Osteocyte (in vitro differentiated cells): ENCODE data around the gene CRTC3. TPM values are rescaled to one million over a fixed set of nuclear protein-coding genes. Genes with fewer than 3 reads are reported as not detected.
"Not testable (repeated sequence)": the region's sequence is repeated elsewhere in the genome, so short reads cannot be mapped to it uniquely, and the experiment has no call there.

ENCODE experiments used
- DNase-seq: peaks from one replicate; pipeline ENCODE4 v3.0.0; 2021; ENCODE audit warnings: mixed read lengths; ENCODE audit not compliant: unreplicated experiment; ENCODE audit errors: extremely low spot score
- H3K27ac Mint-ChIP-seq: one replicate; pipeline ENCODE4 v1.8.0; 2021; ENCODE audit warnings: mild to moderate bottlenecking, mixed read lengths; ENCODE audit not compliant: unreplicated experiment
- H3K27me3 Mint-ChIP-seq: one replicate; pipeline ENCODE4 v1.8.0; 2021; ENCODE audit warnings: mixed read lengths; ENCODE audit not compliant: unreplicated experiment
- H3K36me3 Mint-ChIP-seq: one replicate; pipeline ENCODE4 v1.8.0; 2021; ENCODE audit warnings: mixed read lengths; ENCODE audit not compliant: unreplicated experiment
- H3K4me1 Mint-ChIP-seq: one replicate; pipeline ENCODE4 v1.8.0; 2021; ENCODE audit warnings: mixed read lengths; ENCODE audit not compliant: unreplicated experiment
- H3K4me3 Mint-ChIP-seq: one replicate; pipeline ENCODE4 v1.8.0; 2021; ENCODE audit warnings: mild to moderate bottlenecking, moderate library complexity, mixed read lengths; ENCODE audit not compliant: unreplicated experiment
- H3K9me3 Mint-ChIP-seq: one replicate; pipeline ENCODE4 v1.8.0; 2021; ENCODE audit warnings: mixed read lengths; ENCODE audit not compliant: unreplicated experiment
- CTCF ChIP-seq: fragments of 200-600 bp; sonication (generic); IDR thresholded peaks from 2 replicates; pipeline ENCODE4 v1.5.0; 2021; ENCODE audit warnings: antibody characterized with exemption, mild to moderate bottlenecking, moderate library complexity
- total RNA-seq: library from RNA; stranded (reverse); gene quantifications from 2 replicates; pipeline ENCODE4 v1.2.1, GENCODE V29; 2021

The CRTC3 gene
- total RNA-seq, 1 donor from 2014 or later: 48.6 TPM

DNA sequence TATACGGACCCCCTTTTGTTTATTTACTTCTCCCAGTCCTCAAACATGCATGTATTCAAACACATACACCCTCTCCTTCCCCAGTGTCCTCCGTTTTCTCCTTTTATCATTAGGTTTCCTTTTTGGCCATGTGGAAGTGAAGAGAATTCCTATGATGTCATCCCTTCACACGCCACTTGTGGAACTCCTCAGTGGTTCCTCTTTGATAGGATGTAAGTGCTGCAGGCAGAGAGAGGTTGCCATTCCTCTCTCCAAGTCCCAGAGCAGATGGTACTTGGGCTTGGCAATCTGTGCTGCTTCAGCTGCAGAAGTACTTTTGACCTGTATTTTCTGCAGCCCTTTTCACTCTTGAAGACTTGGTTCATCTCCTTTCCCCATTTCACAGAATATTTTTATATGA is 32.9 kb upstream of the CRTC3 start:
- Mint-ChIP-seq H3K36me3 (peaks cover 67% of the 10 kb centered on the region), H3K4me1 (no peaks in the 10 kb centered on the region), H3K27me3 (no peaks in the 10 kb centered on the region), H3K9me3 (no peaks in the 10 kb centered on the region), H3K4me3 (no peak overlapping the region), H3K27ac (no peak overlapping the region)
- DNase-seq: no peak
- no peak for TF ChIP-seq CTCF

- Mint-ChIP-seq H3K27me3 (no peaks in the 10 kb centered on the region), H3K36me3 (peaks cover 64% of the 10 kb centered on the region), H3K27ac (no peak overlapping the region), H3K4me1 (no peaks in the 10 kb centered on the region), H3K4me3 (no peak overlapping the region), H3K9me3 (no peaks in the 10 kb centered on the region)
- no peak for DNase-seq
- no peak for TF ChIP-seq CTCF
These were observed 32.3 kb upstream of the CRTC3 start for GRCh38 chr15:90497376-90497775.

DNA sequence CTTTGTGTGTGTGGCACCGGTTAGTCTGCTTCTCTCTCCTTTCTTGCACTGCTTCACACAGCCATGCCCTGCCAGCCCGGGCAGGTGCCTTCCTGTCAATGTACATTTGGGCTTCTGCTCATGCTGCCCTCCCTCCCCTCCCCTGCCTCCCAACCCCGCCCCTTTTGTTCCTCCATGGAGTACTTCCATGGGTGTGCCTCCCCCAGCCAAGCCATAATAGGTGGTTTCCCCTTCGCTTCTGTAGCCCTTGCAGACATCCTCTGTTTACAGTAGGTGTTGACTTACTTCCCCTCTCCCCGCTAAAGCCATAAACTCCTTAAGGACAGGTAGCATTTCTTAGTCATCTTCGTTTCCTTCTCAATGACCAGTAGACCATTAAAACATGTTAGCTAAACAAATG is 31.8 kb upstream of the CRTC3 start:
- TF ChIP-seq CTCF: no peak

GRCh38 chr15:90500171-90500570 is 29.6 kb upstream of the CRTC3 start:
- Mint-ChIP-seq H3K27me3 (no peaks in the 10 kb centered on the region), H3K27ac (no peak overlapping the region), H3K9me3 (no peaks in the 10 kb centered on the region), H3K4me3 (no peak overlapping the region), H3K36me3 (peaks cover 47% of the 10 kb centered on the region), H3K4me1 (no peaks in the 10 kb centered on the region)
- TF ChIP-seq CTCF: no peak
- DNase-seq: no peak

More for the DNA sequence above, 31.8 kb upstream of the CRTC3 start:
- Mint-ChIP-seq H3K4me3 (no peak overlapping the region), H3K27ac (no peak overlapping the region), H3K27me3 (no peaks in the 10 kb centered on the region), H3K36me3 (peaks cover 62% of the 10 kb centered on the region), H3K4me1 (no peaks in the 10 kb centered on the region), H3K9me3 (no peaks in the 10 kb centered on the region)
- DNase-seq: no peak

DNA sequence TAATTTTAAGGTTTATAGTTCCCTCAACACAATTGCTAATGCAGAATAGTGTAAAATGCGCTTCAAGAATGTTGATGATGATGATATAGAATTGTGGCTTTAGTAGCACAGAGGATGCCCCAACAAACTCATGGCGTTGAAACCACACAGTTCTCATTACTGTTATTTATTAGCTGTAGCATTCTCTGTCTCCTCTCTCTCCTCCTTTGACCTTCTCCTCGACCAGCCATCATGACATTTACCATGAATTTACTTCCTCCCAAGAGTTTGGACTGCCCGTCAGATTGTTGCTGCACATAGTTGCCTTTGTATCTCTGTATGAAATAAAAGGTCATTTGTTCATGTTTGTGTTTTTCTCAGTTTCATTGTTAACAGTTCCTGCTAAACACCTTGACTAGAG is 27.8 kb upstream of the CRTC3 start:
- no peaks in the 10 kb centered on the region for H3K9me3 Mint-ChIP-seq
- no peak overlapping the region for H3K4me3 Mint-ChIP-seq
- no peaks in the 10 kb centered on the region for H3K4me1 Mint-ChIP-seq
- H3K27ac Mint-ChIP-seq: no peak overlapping the region
- H3K36me3 Mint-ChIP-seq: peaks cover 39% of the 10 kb centered on the region
- no peak for TF ChIP-seq CTCF
- DNase-seq: no peak
- no peaks in the 10 kb centered on the region for H3K27me3 Mint-ChIP-seq

DNA sequence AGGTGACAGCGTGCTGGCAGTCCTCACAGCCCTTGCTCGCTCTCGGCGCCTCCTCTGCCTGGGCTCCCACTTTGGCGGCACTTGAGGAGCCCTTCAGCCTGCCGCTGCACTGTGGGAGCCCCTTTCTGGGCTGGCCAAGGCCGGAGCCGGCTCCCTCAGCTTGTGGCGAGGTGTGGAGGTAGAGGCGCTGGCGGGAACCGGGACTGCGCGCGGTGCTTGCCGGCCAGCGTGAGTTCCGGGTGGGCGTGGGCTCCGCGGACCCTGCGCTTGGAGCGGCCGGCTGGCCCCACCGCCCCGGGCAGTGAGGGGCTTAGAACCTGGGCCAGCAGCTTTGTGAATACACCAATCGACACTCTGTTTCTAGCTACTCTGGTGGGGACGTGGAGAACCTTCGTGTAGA is 18.9 kb upstream of the CRTC3 start:
- H3K9me3 Mint-ChIP-seq, H3K4me1 Mint-ChIP-seq, H3K4me3 Mint-ChIP-seq, DNase-seq, H3K27ac Mint-ChIP-seq, H3K27me3 Mint-ChIP-seq, H3K36me3 Mint-ChIP-seq: not testable (repeated sequence)

- DNase-seq, H3K4me3 Mint-ChIP-seq, H3K27me3 Mint-ChIP-seq, H3K27ac Mint-ChIP-seq, H3K36me3 Mint-ChIP-seq, H3K4me1 Mint-ChIP-seq, H3K9me3 Mint-ChIP-seq: not testable (repeated sequence)
These were observed 18.5 kb upstream of the CRTC3 start for GRCh38 chr15:90511211-90511618.
